ENCODE measurements around the gene ZNF747.

Gene ZNF747

DNA sequence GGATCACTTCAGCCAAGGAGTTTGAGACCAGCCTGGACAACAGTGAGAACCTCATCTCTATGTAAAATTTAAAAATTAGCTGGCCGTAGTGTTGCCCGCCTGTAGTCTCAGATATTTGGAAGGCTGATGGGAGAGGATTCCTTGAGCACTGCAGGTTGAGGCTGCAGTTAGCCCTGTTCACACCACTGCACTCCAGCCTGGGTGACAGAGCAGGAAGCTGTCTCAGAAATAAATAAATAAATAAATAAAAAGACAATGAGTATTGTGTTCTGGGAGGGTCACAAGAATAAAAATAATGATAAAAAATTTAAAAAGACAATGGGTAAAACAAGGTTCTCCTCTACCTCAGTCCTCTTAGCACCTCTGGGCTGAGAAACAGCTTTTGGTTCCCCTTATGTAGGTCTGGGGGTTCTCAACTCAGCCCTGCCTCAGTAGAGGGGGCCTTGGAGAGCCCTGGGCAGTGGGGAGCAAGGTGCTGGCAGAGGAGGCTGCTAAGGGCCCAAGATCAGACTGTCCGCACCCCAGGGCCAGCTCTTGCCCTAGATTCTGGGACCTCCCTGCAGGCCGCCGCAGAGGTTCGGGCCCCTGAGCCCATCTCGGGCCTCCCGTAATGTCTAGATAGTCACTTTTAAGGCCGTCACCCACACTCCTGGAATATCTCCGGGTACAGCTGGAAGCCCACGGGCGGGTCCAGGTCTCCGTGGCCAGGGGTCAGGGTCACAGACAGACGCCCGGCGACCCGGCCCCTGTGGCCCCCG, 20.1 kb upstream of the ZNF747 start:
- no peak for ATAC-seq
- TF ChIP-seq RARB (CRISPR knock-in tag; IDR thresholded peaks at IDR 0.05) (no peak), ARNTL (CRISPR knock-in tag; IDR thresholded peaks at IDR 0.05; ENCODE audit: borderline replicate concordance, low read depth) (no peak), CSDC2 (CRISPR knock-in tag; IDR thresholded peaks at IDR 0.05) (no peak), ESRRG (CRISPR knock-in tag; IDR thresholded peaks at IDR 0.05) (no peak), ZC3H10 (CRISPR knock-in tag; IDR thresholded peaks at IDR 0.05) (no peak), BACH2 (CRISPR knock-in tag; IDR thresholded peaks at IDR 0.05; ENCODE audit: borderline replicate concordance) (no peak), ZFP3 (CRISPR knock-in tag; IDR thresholded peaks at IDR 0.05) (no peak)
- TF ChIP-seq, protein P1, sequence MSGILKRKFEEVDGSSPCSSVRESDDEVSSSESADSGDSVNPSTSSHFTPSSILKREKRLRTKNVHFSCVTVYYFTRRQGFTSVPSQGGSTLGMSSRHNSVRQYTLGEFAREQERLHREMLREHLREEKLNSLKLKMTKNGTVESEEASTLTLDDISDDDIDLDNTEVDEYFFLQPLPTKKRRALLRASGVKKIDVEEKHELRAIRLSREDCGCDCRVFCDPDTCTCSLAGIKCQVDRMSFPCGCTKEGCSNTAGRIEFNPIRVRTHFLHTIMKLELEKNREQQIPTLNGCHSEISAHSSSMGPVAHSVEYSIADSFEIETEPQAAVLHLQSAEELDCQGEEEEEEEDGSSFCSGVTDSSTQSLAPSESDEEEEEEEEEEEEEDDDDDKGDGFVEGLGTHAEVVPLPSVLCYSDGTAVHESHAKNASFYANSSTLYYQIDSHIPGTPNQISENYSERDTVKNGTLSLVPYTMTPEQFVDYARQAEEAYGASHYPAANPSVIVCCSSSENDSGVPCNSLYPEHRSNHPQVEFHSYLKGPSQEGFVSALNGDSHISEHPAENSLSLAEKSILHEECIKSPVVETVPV (CRISPR knock-in tag; IDR thresholded peaks at IDR 0.05) = no peak
- TF ChIP-seq, protein P2, sequence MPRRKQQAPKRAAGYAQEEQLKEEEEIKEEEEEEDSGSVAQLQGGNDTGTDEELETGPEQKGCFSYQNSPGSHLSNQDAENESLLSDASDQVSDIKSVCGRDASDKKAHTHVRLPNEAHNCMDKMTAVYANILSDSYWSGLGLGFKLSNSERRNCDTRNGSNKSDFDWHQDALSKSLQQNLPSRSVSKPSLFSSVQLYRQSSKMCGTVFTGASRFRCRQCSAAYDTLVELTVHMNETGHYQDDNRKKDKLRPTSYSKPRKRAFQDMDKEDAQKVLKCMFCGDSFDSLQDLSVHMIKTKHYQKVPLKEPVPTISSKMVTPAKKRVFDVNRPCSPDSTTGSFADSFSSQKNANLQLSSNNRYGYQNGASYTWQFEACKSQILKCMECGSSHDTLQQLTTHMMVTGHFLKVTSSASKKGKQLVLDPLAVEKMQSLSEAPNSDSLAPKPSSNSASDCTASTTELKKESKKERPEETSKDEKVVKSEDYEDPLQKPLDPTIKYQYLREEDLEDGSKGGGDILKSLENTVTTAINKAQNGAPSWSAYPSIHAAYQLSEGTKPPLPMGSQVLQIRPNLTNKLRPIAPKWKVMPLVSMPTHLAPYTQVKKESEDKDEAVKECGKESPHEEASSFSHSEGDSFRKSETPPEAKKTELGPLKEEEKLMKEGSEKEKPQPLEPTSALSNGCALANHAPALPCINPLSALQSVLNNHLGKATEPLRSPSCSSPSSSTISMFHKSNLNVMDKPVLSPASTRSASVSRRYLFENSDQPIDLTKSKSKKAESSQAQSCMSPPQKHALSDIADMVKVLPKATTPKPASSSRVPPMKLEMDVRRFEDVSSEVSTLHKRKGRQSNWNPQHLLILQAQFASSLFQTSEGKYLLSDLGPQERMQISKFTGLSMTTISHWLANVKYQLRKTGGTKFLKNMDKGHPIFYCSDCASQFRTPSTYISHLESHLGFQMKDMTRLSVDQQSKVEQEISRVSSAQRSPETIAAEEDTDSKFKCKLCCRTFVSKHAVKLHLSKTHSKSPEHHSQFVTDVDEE (CRISPR knock-in tag; IDR thresholded peaks at IDR 0.05) = no peak

DNA sequence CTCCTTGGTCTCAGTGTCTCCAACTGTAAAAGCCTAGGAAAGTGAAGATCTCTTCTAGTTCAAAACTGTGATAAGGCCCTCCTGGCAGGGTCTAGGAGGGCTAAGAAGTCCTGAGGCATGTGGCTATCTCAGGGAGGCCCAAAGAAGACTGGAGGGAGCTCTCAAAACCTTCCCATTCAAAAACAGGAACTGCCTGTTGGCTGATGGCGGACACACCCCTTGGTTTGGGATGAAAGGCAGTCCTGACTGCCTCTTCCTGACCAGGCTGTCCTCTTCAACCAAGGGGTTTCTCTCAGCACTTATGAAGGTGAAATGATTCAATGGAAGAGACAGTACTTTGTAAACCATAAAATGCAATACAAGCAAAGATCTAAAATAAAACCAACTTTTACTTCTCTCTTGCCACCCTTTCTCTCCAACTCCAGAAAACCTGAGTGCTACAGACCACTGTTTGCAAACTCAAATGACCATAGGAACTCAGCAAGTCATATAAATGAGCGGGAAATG, 18.8 kb upstream of the ZNF747 start:
- TF ChIP-seq GLIS3 (CRISPR knock-in tag; IDR thresholded peaks at IDR 0.05) (no peak), BACH2 (CRISPR knock-in tag; IDR thresholded peaks at IDR 0.05; ENCODE audit: borderline replicate concordance) (no peak), ZNF565 (CRISPR knock-in tag; conservative IDR thresholded peaks at IDR 0.05; ENCODE audit: low read depth) (no peak), ZNF8 (CRISPR knock-in tag; IDR thresholded peaks at IDR 0.05) (no peak), PPARA (CRISPR knock-in tag; IDR thresholded peaks at IDR 0.05; ENCODE audit: borderline replicate concordance) (no peak), OSR1 (CRISPR knock-in tag; IDR thresholded peaks at IDR 0.05) (no peak), PATZ1 (CRISPR knock-in tag; IDR thresholded peaks at IDR 0.05; ENCODE audit: borderline replicate concordance) (no peak), SNAI2 (CRISPR knock-in tag; IDR thresholded peaks at IDR 0.05) (no peak), ZFP3 (CRISPR knock-in tag; IDR thresholded peaks at IDR 0.05) (no peak), ESRRG (CRISPR knock-in tag; IDR thresholded peaks at IDR 0.05) (no peak), RARB (CRISPR knock-in tag; IDR thresholded peaks at IDR 0.05) (no peak), CSDC2 (CRISPR knock-in tag; IDR thresholded peaks at IDR 0.05) (no peak), ZFP30 (CRISPR knock-in tag; IDR thresholded peaks at IDR 0.05) (no peak), ARNTL (CRISPR knock-in tag; IDR thresholded peaks at IDR 0.05; ENCODE audit: borderline replicate concordance, low read depth) (no peak)
- TF ChIP-seq, protein P3, sequence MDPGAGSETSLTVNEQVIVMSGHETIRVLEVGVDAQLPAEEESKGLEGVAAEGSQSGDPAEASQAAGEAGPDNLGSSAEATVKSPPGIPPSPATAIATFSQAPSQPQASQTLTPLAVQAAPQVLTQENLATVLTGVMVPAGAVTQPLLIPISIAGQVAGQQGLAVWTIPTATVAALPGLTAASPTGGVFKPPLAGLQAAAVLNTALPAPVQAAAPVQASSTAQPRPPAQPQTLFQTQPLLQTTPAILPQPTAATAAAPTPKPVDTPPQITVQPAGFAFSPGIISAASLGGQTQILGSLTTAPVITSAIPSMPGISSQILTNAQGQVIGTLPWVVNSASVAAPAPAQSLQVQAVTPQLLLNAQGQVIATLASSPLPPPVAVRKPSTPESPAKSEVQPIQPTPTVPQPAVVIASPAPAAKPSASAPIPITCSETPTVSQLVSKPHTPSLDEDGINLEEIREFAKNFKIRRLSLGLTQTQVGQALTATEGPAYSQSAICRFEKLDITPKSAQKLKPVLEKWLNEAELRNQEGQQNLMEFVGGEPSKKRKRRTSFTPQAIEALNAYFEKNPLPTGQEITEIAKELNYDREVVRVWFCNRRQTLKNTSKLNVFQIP (CRISPR knock-in tag; IDR thresholded peaks at IDR 0.05; ENCODE audit: borderline replicate concordance, low read depth) = no peak
- TF ChIP-seq, protein P1 (CRISPR knock-in tag; IDR thresholded peaks at IDR 0.05) = no peak
- TF ChIP-seq, protein P2 (CRISPR knock-in tag; IDR thresholded peaks at IDR 0.05) = no peak
- ATAC-seq = no peak

Measured in SK-N-SH treated with all-trans-retinoic acid at 6 μM for 48 hours (cell line).